Measurements from ENCODE around the gene XYLB.

The XYLB gene

DNA sequence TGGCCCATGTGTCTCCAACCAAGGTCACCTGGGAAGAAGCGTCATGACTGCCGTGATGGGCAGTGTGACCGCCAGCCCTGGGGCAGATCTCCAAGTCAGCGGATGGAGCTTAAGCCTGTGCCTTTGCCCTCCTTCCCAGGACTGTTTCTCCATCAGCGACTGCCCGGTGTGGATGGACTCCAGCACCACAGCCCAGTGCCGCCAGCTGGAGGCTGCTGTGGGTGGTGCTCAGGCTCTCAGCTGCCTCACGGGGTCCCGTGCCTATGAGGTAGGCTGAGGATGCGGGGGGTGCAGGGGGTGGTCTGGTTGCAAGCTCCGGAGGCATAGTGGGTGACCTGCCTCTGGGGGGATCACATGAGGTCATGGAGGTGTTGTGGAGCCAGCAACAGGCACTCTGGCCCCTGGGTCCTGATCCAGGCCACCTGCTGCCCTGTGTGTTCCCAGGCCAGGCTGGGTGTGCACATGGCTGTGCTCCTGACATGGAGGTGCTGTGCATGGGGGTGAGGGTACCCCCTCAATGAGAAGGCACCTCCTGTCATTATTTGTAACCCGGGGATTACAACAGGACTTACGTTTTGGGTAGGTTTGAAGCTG, 19.0 kb downstream of the XYLB start:
- DNase-seq: no peak

DNA sequence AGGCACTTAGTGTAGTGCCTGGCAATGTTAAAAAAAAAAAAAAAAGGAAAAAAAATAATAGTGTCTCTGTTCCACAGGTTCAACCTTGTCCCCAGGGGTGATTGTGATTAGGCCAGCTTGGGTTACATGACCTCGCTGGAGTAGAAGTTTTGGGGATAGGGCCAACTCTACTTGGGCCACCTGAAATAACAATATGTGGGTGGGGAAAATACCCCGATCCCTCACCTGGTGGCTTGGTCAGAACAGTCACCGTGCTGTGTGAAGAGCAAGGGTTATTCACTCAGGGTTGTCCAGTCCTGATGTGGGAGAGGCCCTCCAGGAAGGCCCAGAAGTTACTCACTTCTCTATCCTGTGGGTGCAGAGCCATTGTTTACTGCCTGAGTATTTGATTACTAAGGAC, 19.5 kb downstream of the XYLB start:
- DNase-seq: no peak

DNA sequence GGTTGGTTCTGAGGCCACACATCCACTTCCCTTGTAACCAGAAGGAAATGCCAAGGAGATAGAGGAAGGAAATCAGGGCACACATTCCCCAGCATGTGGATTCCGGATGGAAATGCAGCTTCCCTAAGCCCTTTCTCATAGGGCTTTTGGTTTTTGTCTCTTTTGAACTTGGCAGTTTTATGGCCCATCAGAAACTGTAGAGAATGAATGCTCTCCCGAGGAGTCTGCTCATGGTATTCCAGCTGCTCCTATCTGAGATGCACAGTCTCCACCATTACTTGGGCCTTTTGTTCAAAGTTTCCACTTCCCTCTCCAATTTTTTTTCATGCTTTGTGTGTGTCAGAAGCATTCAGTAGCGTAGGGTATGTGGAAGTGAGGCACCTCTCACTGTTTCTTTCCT, 21.2 kb downstream of the XYLB start:
- DNase-seq: no peak

DNA sequence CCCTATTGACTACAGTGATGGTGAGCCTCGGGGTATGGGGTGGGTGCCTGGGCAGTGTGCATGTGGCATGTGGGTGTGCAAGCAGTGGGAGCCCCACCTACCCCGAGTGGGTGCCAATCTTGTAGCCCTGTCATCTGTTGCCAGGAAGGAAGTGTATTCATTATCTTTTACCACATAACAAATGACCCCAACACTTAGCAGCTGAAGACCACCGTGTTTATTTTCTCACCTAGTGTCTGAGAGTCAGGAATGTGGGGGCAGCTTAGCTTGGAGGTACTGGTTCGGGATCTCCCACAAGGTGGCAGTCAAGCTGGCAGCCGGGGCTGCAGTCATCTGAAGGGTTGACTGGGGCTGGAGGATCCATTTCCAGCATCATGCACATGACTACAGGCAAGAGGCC, 21.7 kb downstream of the XYLB start:
- no peak for DNase-seq

DNA sequence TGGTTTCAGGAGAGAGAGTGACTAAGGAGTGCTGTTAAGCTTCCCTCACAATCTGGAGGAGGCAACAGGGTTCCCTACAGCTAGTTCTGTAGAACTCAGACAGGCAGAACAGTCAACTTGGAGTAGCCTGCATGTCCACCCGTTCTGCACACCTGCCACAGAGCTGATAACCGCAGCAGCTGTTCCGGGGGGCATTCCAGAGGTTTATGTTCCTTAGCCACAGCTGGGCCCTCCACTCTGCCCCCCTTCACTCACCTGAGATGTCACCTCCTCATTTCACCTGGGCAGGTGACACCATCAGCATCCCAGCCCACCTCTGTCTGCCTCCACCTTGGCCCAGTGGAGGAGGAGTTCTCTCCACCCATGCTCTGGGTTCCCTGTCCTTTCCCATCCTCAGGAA, 22.6 kb downstream of the XYLB start:
- DNase-seq: no peak

DNA sequence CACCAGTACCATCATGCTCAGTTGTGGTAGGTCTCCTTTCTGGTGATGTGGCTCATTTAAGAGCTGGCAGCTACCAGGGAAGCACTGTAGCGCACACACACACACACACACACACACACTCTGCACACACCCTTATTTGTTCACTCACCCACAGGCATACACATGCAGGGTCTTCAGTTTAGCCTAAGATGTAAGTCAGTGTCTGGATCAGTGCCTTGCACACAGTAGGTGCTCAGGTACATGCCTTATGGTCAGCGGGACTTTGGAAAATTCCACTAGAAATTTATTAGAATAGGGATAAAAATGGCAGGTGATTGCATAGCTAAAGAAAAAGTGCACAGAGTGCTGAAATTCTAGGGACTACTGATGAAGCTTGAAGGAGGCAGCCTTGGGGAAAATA, 23.6 kb downstream of the XYLB start:
- DNase-seq: no peak

DNA sequence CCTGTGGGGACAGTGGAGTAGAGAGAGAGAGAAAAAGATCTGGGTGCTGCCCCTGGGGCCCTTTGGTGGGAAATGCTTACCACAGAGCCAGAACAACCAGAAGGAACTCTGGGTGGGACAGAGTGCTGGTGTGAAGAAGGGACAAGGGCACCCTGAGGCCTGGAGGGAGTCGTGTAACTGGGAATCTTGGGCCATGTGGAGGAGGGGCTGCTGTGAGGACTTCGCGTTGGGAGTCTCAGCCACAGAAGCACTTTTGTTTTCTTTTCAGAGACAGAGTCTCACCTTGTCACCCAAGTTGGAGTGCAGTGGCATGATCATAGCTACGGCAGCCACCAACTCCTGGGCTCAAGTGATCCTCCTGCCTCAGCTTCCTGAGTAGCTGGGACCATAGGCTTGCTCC, 24.3 kb downstream of the XYLB start:
- DNase-seq: no peak

DNA sequence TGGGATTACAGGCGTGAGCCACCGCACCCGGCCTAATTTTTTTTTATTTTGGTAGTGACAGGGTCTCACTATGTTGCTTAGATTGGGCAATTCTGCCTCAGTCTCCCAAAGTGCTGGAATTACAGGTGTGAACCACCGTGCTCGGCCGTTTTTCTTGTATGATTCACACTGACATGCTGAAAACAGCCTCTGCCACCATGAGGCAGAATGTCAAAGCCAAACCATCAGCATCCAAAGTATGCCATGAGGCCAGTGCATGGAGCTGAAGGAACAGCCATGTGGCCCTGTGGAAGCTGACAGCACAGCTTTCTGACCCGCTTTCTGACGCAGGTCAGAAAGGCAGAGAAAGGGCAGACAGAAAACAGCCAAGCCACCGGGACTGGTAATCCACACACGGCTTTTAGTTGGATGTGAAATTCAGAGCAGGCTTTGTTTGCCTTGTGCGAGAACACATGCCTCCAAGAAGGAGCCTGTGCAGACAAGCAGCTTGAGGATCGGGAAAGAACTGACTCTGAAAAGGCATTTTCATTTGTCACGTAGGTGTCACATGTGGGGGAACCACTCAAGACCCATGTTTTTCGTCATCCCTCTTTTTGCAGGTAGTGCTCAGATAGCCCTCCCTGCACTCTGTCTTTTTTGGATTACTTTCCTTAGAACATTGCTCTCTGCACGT, 25.1 kb downstream of the XYLB start:
- no peak for DNase-seq

DNA sequence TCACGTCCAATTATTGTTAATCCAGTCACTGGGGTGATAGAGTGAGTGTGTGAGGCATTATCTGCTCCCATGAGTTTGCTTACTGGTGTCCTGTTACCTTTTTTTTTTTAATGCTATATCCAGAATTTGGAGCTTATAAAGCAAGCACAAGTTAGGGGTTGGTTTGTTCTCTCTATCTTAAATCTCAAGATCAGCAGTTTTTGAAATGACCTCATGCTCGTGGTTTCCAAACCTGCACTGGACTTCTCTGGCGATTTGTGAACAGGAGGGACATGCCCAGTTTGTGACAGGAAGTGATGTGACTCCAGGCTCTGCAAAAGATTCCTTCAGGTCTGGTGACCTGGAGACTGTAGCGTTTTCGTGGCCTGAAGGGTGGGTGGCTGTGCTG, 25.6 kb downstream of the XYLB start:
- DNase-seq: no peak

DNA sequence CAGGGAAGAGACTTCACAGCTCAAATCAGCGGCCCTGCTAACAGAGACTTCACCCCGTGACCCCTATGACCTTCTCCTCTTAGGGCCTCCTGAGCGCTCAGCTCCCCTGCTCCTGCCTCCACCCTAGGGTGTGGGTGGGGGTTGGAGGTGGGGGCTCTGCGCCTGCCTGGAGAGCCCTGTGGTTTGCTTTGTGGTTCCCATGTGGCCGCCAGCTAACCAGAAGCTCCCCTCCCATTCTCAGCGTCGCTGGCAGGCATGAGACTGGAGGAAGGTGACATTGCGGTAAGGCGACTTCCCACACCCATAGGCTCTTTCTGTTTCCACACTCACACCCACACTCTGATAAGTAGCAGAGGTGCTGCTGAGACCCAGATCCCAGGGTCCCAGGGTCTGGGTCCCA, 27.6 kb downstream of the XYLB start:
- no peak for DNase-seq

DNA sequence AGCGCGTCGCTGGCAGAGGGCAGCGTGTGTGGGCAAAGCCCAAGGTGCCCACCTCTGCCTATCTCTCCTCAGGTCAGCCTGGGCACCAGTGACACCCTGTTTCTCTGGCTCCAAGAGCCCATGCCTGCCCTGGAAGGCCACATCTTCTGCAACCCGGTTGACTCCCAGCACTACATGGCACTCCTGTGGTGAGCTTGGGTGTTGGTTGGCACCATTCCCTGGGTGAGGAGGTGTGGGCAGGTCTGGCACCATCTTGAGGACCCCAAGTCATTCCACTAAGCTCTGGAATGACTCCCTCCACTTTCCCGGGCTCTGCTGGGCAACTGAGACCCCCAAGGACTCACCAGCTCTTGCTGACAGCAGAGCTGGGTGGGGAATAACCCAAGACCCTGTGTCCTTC, 28.5 kb downstream of the XYLB start:
- no peak for DNase-seq

DNA sequence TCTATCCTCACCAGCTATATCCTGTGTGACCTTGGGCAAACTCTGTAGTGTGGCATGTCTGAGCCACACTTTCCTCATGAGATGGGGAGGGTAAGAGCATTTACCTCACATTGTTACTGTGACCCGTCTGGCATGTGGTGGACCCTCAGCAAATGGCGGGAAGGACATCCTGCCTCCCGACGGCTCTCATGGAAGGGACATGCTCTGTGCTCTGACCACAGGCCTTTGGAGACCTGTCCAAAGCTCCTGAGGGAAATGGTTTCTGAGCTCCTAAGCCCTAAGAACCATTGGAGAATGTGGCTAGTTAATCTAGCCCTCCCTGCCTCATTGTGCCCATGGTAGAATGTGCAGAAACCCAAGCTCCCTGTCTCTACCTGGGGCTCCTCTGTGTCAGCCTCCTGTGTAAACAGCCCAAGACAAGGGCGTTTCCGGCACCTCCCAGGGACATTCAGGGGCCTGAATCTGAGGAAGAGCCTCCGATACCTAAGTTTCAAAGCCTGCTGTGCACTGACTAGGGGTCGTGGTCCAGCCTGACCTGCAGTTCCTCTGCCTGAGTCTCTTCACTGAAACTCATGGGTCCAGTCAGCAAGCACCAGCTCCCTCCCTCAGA, 29.0 kb downstream of the XYLB start:
- DNase-seq: no peak

DNA sequence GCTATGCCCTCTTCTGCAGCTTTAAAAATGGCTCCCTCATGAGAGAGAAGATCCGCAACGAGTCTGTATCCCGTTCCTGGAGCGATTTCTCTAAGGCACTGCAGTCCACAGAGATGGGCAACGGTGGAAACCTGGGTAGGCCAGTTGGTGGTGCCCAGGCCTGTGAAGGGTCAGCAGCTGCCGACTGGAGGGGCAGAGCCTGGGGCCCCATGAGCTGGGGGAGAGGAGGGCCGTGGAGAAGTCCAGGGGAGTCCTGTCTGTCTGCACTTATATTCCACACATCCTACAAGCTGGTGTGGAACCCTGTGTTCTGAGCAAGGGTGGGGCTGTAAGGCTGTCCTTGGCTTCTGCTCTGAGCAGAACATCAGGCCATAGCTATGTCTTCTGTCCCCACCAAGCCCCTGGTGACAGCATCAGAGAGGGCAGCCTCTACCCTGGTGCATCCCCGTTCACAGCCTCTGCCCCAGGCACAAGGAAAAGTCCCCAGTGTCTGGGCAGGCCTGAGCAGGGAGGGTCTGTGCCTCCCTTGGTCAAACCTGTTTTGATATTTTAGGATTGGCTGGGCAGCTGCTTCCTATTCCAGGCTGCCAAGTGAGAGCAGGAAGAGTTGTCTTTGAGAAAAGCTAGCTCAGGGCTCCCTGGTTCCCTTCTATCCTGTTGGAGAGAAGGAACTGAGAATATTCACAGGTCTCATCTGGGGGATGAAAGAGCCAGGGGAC, 29.7 kb downstream of the XYLB start:
- no peak for DNase-seq

DNA sequence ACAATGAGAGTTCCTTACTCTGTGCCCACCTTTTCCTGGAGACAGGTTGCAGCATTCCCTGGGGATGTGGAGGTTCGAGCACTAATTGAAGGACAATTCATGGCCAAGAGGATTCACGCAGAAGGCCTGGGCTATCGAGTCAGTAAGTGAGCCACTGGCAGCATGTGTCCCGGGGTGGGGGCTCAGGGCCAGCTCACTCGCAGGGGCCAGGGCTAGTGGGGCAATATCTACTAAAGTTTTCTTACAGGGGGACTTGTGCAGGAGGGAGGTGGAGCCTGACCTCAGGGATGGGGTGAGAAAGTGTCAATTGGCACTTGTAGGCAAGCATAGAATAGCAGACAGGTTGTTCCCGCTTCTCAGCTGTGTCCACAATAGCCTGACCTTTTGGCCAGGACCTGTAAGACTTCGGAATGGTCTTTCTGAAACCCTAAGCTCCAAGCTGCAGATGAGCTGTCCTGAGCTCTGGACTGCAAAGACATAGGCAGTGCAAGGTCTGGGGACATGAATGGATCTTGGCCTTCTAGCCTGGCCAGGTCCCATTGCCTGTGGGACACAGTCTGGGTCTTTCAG, 32.7 kb downstream of the XYLB start:
- DNase-seq: no peak

DNA sequence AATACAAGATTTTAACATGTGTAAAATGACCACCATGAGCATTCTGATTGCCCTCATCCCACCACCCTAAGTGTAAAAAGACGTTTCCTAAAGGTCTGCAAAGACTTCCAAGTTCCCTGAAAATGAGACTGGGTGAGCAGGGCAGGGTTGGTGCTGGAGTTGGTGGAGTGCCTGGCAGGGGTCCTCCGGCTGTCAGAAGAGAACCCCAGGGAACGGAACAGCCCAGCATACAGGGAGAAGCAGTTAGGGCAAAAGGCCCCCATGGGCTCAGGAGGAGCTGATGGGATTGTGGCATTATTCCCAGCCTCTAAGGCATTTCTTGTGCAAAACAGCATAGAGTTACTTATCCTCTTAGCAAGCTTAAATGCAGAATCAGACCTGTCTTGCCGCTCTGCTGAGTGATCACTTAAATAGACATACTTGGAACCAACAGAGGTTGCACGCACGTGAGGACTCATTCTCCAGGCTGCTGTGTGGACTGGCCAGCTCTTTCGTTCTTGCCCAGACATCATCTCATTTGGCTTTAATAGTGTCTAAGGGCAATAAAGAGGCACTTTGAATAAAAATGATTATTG, 36.0 kb downstream of the XYLB start:
- DNase-seq: no peak

DNA sequence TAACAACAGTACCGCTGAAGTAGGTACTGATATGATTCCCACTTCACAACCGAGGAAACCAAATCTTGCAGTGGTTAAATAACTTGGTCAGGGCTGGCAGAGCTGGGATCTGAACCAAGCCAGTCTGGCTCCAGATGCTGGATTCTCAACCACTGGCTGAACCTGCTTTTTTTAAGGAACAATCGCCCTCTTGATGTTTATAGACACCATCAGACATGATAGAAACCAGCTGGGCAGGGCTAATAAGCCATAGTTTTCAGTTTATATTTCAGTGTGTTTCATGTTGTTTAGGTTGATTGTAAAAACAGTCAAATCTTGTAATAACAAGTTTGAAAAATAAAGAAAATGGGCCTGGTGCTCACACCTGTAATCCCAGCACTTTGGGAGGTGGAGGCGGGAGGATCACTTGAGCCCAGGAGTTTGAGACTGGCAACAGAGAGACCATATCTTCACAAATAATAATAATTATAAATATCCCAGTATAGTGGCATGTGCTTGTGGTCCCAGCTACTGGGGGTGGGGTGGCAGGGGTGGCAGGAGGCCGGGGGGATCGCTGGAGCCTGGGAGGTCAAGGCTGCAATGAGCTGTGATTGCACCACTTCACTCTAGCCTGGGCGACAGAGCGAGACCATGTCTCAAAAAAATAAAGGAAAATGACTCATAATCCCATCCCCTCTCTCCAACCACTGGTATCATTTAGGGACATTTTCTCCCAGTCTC, 36.7 kb downstream of the XYLB start:
- DNase-seq: no peak

DNA sequence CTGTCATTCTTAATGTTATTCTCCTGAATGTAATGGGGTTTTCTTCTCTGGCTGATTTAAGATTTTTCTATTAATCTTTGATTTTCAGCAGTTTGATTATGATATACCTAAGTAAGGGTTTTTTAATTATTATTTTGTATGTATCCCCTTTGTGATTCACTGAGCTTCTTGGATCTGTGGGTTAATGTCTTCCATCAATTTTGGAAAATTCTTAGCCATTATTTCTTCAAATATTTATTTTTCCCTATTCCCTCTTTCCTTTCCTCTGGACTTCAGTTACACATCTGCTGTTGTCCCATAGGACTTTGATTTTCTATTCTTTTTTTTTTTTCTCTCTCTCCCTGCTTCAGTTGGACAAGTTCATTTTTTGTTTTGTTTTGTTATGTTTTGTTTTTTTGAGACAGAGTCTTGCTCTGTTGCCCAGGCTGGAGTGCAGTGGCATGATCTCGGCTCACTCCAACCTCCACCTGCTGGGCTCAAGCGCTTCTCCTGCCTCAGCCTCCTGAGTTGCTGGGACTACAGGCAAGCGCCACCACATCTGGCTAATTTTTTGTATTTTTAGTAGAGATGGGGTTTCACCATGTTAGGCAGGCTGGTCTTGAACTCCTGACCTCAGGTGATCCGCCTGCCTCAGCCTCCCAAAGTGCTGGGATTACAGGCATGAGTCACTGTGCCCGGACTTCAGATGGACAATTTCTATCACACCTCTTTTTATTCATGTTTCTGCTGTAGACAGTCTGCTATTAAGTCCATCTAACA, 40.6 kb downstream of the XYLB start:
- no peak for DNase-seq

DNA sequence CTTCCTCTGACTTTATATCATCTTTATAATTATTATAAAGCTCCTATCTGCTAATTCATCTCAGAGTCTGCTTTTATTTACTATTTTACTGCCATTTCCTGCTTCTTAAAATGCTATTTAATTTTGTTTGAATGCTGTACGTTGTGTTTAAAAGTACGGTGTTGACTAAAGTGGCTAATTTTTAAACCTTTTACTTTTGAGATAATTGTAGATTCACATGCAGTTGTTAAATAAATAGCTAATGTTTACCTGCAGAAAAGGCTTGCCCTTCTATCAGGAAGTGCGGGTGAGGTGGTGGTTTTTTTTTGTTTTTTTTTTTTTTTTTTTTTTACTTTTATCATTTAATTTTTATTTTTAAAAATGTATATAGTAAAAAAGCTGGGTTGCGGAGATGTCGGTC, 41.3 kb downstream of the XYLB start:
- no peak for DNase-seq

DNA sequence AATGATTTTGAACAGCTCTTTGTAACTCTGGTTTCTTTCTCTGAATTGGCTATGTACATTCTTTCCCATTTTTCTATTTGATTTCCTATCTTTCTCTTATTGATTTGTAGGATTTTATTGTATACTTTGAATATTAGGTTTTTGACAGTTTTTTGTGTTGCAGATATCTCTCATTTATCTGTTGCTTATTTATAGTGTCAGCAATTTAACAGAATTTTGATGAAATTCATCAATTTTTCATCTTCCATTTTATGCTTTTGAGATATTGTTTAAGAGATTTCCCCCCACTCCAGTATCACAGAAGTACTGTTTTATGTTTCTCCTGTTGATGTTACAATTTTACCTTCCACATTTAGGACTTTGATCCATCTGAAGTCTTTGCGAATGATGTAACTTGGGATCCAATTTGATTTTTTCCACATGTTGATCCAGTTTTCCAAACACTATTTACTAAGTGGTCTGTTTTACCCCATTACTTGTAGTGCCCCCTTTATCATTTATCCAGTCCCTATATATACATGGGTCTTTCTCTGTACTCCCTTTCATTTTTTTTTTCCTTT, 46.1 kb downstream of the XYLB start:
- no peak for DNase-seq

DNA sequence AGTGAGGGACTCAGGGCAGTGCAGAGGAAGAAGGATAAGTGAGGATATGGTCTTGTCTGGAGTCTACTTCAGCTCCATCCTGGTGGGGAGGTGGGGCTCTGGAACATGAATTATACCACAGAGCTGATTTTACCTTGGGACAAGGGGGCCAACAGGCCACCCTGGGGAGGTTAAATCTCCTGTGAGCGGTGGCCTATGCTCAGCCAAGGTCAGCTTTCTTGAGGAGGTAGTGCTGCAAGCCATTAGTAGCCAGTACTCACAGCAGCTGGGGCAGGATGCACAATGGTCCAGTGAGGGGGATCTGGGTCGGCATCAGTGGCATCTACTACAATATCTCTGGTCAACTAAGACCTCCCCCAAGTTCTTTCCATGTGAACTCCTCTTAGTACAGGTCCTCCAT, 49.7 kb downstream of the XYLB start:
- no peak for DNase-seq

DNA sequence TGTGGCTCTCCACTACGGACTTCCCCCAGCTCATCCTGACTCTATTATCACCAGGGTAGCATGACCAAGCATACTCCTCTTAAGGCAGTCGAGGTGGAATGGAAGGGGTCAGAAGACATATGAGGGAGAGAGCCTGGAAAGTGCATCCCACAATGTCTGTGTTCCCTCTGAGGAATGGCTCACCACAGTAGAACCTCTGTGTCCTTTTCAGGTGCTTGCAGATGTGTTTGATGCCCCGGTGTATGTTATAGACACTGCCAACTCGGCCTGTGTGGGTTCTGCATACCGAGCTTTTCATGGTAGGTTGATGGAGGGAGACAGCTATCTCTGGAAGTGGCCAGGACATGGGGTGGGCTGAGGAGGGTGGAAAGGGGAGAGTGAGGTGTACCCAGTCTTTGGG, 50.3 kb downstream of the XYLB start:
- DNase-seq: no peak

DNA sequence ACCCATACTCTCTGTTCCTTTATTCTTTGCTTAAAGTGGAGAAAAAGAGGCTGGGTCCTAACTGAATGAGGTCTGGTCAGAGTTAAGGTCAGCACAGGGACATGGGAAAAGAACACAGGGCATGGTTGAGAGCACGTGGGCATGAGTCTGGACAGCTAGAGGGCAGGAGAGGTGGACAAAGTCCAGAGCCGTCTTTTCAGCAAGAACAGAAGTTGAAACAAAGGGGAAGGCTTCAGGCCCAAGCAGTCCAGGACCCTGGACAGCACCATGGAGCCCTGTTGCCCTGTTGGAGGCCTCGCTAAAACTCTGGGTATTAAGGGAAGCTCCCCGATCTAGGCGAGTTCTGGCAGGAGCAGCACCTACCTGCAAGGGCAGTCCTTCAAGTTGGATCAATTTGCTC, 50.7 kb downstream of the XYLB start:
- no peak for DNase-seq

Data from NCI-H146 (cell line).